NB4 (cell line): Measurements from ENCODE around the gene TMC3.

Source experiments
- DNase-seq: peaks from one replicate; pipeline ENCODE4 v3.0.0; 2010; ENCODE audit warnings: low read depth
- H3K4me3 ChIP-seq: one replicate; pipeline ENCODE4 v1.5.1; 2011; ENCODE audit warnings: mild to moderate bottlenecking, low read depth, low read length, moderate library complexity
- MAX ChIP-seq: IDR thresholded peaks from 2 replicates; pipeline ENCODE4 v1.6.1; 2011; ENCODE audit warnings: low read depth, low read length
- MYC ChIP-seq: IDR thresholded peaks from 2 replicates; pipeline ENCODE4 v1.6.1; 2011; ENCODE audit warnings: low read depth, low read length
- POLR2A ChIP-seq: IDR thresholded peaks from 2 replicates; pipeline ENCODE4 v1.6.1; 2011; ENCODE audit warnings: mild to moderate bottlenecking; ENCODE audit not compliant: insufficient read length; ENCODE audit errors: extremely low read depth
- TF ChIP-seq, protein P1 (sequence below): IDR thresholded peaks from one replicate; pipeline ENCODE4 v1.5.1; 2012; ENCODE audit warnings: low read depth, low read length

The TMC3 gene

DNA sequence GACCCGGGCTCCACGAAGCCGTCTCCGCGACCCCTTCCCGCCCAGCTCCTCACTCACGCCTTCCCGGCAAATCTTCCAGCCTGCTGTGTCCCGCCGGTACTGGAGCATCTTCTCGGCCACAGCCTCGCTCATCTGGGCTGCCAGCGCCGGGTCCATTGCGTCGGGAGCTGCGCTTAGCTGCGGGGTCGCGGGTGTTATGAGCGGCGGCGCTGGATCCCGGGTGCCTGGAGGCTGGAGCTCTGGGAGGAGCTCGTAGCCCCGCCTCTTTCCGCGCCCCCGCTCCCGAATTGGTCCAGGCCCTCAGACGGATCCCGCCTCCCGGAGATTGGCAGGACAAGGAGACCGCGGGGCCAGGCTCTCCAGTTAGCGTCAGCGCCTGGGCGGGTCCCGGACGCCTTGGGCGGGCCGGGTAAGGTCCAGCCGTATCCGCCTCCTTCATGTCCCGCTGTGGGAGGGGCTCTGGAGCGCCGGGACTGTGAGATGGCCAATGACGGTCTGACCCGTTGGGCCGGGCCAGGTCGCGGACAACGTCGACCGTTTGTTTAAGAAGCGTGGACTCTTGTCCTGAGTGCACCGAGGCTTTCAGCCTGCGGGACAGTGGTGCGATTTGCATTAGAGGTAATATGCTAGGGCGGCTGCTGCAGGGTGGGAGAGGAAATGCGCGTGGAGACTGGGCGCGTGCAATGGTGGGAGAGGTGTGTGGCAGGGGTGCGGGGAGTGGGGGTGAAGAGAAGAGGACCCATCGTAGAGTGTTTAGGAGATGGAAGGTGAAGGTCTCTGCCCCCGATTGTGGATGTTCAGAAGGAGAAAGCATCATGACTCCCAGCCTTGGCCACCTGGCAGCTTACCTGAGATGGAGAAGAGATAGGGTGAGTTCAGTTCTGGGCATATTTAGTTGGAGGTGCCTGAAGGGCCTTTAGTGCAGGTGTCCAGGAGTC, 49.8 kb downstream of the TMC3 start, which contains the start of gene STARD5:
Gene STARD5, minus strand, starts transcription at position 198 of the 938 bp plus-strand sequence. Its CDS starts 42 bp downstream, at position 156.
- TF ChIP-seq POLR2A (peak; percentile 44), MAX (peak; percentile 47), MYC (peak; percentile 58)
- TF ChIP-seq, protein P1, sequence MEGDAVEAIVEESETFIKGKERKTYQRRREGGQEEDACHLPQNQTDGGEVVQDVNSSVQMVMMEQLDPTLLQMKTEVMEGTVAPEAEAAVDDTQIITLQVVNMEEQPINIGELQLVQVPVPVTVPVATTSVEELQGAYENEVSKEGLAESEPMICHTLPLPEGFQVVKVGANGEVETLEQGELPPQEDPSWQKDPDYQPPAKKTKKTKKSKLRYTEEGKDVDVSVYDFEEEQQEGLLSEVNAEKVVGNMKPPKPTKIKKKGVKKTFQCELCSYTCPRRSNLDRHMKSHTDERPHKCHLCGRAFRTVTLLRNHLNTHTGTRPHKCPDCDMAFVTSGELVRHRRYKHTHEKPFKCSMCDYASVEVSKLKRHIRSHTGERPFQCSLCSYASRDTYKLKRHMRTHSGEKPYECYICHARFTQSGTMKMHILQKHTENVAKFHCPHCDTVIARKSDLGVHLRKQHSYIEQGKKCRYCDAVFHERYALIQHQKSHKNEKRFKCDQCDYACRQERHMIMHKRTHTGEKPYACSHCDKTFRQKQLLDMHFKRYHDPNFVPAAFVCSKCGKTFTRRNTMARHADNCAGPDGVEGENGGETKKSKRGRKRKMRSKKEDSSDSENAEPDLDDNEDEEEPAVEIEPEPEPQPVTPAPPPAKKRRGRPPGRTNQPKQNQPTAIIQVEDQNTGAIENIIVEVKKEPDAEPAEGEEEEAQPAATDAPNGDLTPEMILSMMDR, result no peak
- DNase-seq, result peak; percentile 97
- peak within 1 kb of the TSS; percentile 66 for H3K4me3 ChIP-seq

DNA sequence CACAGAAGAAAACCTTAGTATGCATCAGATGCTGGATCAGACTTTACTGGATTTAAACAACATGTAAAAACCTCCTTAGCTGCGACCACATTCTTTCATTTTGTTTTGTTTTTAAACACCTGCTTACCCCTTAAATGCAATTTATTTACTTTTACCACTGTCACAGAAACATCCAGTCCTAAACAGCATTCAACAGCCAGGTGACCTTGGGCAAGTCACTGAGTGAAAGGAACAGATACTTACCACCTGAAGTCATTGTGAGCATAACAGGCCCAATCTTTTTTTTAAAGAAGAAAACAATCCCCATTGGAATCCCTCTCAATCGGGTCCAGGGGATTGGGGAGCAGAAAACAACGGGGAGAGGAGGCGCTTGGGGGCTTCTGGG, 50.5 kb downstream of the TMC3 start:
- no peak for DNase-seq
- TF ChIP-seq, protein P1, result no peak
- TF ChIP-seq MAX (no peak), POLR2A (no peak), MYC (no peak)
- peak overlapping the region; percentile 66 for H3K4me3 ChIP-seq

- H3K4me3 ChIP-seq, result no peak overlapping the region
- no peak for TF ChIP-seq MAX
- no peak for TF ChIP-seq MYC
- TF ChIP-seq, protein P1, result no peak
- no peak for TF ChIP-seq POLR2A
- no peak for DNase-seq
These were observed 51.2 kb downstream of the TMC3 start for GRCh38 chr15:81322676-81323253.

- no peak for DNase-seq
- TF ChIP-seq MYC (no peak), MAX (no peak), POLR2A (no peak)
- TF ChIP-seq, protein P1, result no peak
- H3K4me3 ChIP-seq, result no peak overlapping the region
These were observed 52.3 kb downstream of the TMC3 start for GRCh38 chr15:81321667-81322066.

DNA sequence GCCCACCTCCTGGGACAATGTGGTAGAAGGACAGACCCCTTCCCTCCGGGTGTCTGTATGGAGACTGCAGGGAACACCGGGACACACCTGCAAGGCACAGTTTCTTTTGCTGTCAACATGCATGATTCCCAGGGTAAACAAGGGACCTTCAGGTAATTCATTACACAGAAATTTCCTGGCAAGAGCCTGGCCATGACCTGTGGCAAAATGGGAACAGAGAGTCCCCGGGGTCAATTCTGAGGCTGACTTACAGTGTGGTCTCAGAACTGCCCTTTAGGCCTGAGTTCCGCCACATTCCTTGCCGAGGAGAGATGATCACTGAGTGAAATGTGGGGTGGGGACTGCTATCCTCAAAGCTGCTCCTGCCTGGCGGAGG, 56.4 kb downstream of the TMC3 start:
- H3K4me3 ChIP-seq, result no peak overlapping the region
- TF ChIP-seq MAX, result no peak
- no peak for TF ChIP-seq MYC
- TF ChIP-seq, protein P1, result no peak
- DNase-seq, result no peak
